SK-N-SH (cell line): ENCODE results near the gene SEC14L2.

Experiments
- CTCF ChIP-seq: fragments of 200-600 bp; sonication (generic); IDR thresholded peaks from 2 replicates; pipeline ENCODE4 v1.6.1; 2017; ENCODE audit warnings: antibody characterized with exemption, mild to moderate bottlenecking, moderate library complexity
- MAX ChIP-seq: IDR thresholded peaks from 2 replicates; pipeline ENCODE4 v1.4.0; 2012; ENCODE audit warnings: low read depth
- PBX3 ChIP-seq: IDR thresholded peaks from 2 replicates; pipeline ENCODE4; 2012
- TCF12 ChIP-seq: IDR thresholded peaks from 2 replicates; pipeline ENCODE4 v1.4.0; 2012
- TEAD4 ChIP-seq: IDR thresholded peaks from 2 replicates; pipeline ENCODE4 v1.4.0; 2012; ENCODE audit warnings: mild to moderate bottlenecking, borderline replicate concordance; ENCODE audit not compliant: insufficient read depth
- YY1 ChIP-seq: IDR thresholded peaks from 2 replicates; pipeline ENCODE4 v1.4.0; 2012; ENCODE audit warnings: low read depth, mild to moderate bottlenecking

- TF ChIP-seq PBX3: no peak
- no peak for TF ChIP-seq YY1
- TF ChIP-seq CTCF: no peak
- TF ChIP-seq TCF12: no peak
- TF ChIP-seq MAX: no peak
- no peak for TF ChIP-seq TEAD4
Observed at GRCh38 chr22:30416403-30416802, 19.6 kb downstream of the SEC14L2 start.
